T follicular helper cell (primary cell): ENCODE measurements around the gene PEX11A.

Experiments used
- DNase-seq: peaks from one replicate; pipeline ENCODE4 v3.0.0-alpha.2; 2020; ENCODE audit warnings: low read depth

PEX11A gene

DNA sequence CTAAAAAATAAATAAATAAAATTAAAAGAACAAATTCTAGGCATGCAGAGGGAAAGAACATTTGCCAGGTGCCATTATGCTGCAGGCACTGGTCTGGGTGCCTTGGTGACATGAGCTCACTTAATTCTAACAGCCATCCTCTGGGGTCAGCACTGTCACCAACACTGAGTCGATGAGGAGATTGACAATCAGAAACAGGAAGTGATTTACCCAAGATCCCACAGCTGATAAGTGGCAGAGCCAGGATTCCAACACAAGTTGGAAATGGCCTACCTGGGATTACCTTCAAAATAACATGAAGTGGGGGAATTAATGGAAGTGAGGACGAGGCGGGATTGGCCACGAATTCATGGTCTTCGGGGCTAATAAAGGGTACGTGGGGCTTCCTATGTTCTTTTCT lies 14.9 kb downstream of the PEX11A start:
- no peak for DNase-seq

DNA sequence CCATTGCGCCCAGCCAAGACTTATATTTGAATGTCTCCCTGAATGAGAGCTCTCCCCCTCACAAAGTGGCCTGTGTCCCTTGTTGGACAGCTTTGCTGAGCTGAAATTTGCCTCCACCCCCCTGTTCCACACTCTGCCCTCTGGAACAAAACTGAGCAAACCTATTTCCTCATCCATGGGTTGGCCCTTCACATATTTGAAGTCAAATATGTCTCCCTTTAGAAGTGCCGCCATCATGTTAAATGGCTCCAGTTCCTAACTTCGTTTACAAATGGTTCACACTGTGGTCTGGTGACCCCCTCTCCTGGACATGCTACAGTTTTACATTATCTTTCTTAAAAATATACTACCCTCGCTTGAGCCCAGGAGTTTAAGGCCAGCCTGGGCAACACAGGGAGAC lies 16.0 kb downstream of the PEX11A start:
- DNase-seq = no peak

DNA sequence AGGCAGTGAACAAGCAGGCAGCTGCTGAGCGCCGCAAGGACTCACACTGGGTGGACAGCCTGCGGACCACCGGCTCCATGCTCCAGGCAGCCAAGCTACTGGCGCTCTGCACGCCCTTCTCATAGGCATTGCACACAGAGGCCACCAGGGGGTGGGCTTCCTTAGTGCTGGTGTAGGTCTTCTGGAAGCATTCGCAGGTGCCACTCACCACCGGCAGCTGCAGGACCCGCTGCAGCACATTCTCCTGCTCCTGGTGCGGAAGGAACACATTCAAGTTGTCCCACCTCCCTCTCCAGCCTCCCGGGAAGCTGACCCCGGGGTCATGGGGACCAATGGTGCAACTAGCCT lies 17.4 kb downstream of the PEX11A start:
- no peak for DNase-seq

DNA sequence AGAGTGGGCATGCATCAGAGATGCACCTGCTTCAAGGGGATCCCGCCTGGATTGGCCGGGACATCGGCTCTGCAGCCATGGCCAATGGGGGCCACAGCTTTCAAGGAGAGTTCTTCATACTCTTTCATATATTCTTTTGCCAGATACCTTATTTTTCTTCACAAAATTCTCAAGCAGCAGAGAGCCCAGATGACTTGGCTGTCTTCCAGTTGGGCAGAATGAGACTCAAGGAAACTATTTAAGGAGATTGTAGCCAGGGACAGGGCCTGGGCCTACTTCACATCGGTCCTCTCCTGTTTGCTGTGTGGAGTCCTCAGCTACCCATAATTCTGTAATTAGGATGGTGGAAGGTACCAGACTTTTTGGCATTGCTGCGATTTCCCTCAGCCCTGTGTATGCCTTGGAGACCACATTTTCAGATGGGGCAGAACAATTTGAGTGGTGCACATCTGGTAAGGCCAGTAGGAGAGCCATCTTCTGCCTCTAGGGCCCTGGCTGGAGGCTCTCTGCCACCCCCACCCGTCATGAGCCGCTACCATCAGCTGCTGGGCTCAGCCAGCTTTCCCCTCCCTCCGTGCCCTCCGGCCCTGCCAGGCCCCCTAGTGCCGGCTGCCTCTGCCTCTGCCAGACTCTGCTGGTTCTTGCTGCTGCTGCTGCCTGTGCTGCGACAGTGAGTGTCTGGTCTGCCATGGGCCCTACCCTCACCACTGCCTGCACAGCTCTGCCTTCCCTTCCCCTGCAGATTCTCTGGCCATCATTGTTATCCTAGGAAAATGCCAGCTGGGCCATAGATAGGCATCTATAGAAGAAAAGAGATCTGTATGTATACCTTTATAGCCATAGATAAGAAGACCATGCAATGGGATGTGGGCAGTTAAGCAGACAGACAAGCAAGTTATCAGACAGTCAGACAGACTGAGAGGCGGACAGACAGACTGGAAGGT lies 18.1 kb downstream of the PEX11A start:
- no peak for DNase-seq

GRCh38 chr15:89671687-89672086 lies 18.9 kb downstream of the PEX11A start:
- no peak for DNase-seq

DNA sequence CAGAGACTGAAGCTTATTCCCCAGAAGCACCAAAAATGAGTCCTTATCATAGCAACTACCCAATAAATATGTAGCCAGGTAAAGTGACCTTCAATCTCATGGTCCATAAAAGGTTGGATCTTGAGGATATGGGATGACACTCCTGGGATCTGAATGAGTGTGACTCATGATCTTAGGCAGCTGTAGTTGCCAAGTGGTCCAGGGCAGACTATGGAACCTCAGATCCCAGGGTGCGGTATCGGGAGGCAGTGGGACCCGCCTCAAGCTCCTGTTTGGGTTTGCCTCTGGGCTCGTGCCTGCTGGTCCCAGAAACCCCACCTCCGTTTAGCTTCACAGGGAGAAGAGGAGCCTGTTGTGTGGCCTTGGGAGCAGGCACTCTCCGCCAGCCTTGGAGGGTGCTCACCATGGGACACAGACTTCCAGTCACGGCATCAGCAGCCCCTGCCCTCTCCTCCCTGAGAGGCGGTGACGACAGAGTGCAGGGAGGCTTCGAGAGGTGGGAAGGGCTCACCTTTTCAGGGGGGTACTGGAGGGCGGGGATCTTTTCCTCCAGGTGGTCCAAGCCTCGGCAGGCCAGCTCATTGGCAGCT lies 19.5 kb downstream of the PEX11A start:
- DNase-seq = no peak

DNA sequence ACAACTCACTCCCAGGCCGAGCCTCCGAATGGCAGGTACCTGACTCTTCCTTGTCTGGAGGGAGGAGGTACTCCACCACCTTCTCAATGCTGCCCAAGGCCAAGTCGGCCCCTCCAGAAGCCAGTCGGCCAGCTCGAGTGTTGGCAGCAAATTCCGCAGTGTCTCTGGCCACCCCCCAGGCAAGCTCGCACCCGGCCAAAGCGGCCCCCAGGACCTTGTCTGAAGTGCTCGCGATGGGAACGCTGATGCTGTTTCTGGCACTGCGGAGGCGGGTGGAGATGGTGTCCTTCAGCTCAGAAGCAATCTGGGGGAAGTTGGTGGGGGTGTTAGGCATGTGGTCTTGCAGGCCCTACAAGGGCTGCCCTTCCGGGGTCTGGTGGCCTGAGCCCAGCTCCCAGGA lies 20.6 kb downstream of the PEX11A start:
- no peak for DNase-seq

GRCh38 chr15:89669309-89669865 lies 21.2 kb downstream of the PEX11A start:
- DNase-seq = no peak

- DNase-seq = no peak
Observed at GRCh38 chr15:89668171-89668570, 22.4 kb downstream of the PEX11A start.

GRCh38 chr15:89667706-89667960 lies 22.9 kb downstream of the PEX11A start:
- no peak for DNase-seq

DNA sequence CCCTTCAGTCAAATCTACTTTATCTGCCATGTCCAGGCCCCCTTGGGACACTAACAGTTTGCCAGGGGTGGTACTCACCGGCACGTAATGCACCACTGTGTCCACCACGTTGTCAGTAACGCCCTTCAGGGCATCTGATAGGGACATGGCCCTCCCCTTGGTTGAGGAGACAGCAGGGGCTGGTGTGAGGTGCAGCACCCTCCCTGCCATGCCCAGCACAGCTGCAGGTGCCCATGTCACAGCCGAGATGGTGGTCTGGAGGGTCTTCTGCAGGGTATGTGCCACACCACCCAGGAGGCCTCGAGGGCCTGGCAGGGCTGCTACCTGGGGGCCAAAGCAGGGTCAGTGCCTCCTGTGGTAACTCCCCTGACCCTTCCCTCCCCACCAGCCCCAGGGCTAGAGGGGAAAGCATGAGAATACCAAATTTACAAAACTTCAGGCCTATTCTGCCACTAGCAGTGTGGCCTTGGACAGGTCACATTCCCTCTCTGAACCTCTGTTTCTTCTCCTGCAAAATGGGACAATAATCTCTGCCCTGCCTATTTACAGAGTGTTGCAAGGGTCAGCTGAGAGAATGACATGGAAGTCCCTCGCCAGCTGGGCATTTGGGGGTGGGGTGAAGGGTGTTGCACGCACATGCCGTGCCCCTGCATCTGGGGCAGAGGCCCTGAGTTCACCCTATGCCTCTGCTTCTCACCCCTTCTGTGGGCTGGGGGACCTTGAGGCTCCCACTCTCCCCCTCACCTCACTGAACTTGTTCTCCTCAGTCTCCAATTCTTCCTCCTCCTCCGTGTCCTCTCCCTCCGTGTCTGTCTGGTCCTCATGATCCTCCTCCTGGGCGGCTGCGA lies 23.5 kb downstream of the PEX11A start:
- DNase-seq = no peak

GRCh38 chr15:89666184-89666857 lies 24.2 kb downstream of the PEX11A start:
- DNase-seq = no peak

DNA sequence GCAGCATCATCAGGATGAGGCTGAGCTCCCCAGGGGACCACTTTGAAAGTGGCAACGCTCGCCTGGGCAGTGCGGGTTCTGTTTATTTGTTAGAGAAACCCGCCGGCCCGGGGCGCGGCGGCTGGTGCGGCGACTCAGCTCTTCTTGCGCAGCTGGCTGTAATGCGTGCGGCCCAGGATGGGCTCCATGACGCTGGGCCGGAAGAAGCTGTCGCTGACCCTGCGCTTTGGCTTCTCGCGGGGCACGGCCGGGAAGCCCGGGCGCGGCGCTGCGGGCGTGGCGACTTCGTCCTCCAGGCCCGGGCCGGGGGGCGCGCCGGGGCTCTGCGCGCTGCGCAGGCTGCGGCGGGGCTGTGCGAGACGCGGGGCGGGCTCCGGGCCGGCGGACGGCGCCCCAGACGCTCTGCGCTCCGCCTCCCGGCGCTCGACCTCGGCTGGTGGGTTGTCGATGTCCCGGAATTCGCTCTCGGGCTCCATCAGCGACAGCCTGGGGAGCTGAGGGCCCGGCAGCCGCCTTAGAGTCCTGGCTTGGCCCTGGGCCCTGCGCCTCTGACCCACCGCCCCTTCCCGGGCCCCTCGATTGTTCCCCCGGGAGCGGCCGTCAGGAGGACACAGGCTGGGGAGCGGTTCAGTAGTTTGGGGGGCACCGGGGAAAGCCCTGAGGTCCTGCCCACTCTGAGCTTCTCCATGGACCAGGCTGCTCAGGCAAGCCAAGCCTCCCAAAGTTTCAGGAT lies 24.9 kb downstream of the PEX11A start:
- no peak for DNase-seq

- DNase-seq = no peak
Observed at GRCh38 chr15:89664441-89665350, 25.9 kb downstream of the PEX11A start.

DNA sequence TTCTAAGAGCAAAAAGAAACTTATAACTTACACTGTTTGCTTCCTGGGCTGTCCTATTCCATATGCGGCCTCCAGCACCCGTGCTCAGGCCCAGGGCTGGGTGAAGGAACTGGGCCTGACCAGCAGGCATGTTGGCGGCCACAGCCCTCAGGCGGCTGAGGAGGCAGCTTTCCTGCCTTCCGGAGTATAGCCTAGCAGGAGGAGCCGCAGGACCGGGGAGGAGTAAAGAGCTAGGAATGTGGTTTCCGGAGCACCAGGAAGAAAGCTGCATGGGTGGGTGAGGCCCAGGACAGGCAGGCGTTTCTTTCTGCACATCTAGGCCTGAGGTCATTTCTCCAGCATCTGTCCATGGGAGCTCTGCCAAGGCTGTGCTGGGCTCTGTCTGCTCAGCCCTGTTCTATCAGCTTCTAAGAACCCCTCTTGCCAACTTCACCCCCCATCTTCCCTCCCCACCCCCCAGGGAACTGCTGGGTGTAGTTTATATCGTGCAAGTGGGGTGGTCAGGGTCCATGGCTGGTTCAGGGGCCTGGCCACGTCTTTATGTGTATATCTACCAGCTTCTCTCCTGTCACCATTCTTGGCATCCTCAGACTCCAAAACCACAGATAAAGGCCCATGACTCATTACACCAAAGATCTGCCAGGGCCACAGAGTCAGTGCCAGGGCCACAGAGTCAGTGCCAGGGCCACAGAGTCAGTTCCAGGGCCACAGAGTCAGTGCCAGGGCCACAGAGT lies 27.5 kb downstream of the PEX11A start:
- DNase-seq = no peak

- DNase-seq = no peak
Observed at GRCh38 chr15:89660556-89660955, 30.0 kb downstream of the PEX11A start.

DNA sequence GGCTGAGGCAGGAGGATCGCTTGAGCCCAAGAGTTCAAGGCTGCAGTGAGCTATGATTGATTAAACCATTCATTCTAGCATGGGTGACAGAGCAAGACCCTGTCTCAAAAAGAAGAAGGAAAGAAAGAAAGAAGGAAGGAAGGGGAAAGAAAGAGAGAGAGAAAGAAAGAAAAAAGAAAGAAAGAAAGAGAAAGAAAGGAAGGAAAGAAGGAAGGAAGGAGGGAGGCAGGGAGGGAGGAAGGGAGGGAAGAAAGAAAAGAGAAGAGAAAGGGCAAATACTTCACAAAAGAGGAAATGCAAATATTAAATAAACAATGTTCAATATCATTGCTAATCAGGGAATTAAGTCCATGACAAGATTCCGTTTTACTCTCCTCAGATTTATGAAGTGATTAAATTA lies 31.3 kb downstream of the PEX11A start:
- DNase-seq = no peak

DNA sequence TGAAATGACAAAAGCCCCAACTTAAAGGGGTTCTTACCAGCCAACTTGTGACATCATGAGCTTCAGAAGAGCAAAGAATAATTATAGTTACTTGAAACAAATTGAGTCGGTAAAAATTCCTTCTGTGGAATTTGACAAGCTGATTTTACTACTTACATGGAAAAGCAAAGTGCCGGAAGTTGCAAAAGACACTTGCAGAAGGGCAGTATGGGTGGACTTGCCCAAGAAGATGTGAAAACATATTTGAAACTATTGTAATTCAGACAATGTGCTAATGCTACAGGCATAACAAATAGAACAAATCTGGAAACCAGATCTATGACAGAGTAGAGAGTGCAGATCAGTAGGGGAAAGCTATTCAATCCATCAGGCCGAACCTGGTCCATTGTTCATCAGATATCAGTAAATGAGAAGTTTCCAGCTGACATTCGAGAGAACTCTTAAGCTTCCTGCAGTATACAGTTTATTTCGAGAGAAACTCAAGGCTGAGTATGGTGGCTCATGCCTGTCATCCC lies 32.8 kb downstream of the PEX11A start:
- no peak for DNase-seq

GRCh38 chr15:89656116-89656815 lies 34.3 kb downstream of the PEX11A start:
- DNase-seq = no peak
